Upper lobe of left lung (tissue), 4 donors: ENCODE measurements around the gene SMTNL1.

Experiments
- EP300 ChIP-seq, 4 donors: sonication (generic); formaldehyde crosslinking; IDR thresholded peaks; one replicate each; pipeline ENCODE4 v1.5.1; 2017; ENCODE audit warnings: antibody characterized with exemption in 4 of 4, control low read depth in 2 of 4
- POLR2A ChIP-seq, 4 donors: fragments of 450-650 bp; IDR thresholded peaks; one replicate each; pipeline ENCODE4 v1.5.1; 2016 to 2017; ENCODE audit warnings: antibody characterized with exemption in 4 of 4, mild to moderate bottlenecking in 2 of 4
- POLR2AphosphoS5 ChIP-seq, 2 donors: sonication (generic); formaldehyde crosslinking; IDR thresholded peaks; one replicate each; pipeline ENCODE4 v1.5.1; 2017; ENCODE audit warnings: antibody characterized with exemption in 2 of 2
- TF ChIP-seq, protein P1 (sequence below), 6 experiments: fragments of 450-650 bp in 4 of 6; fragments of 200-600 bp in 2 of 6; sonication (generic) in 2 of 6; IDR thresholded peaks; one replicate each; pipeline ENCODE4 v1.5.1; 2016 to 2019; ENCODE audit warnings: antibody characterized with exemption in 6 of 6

DNA sequence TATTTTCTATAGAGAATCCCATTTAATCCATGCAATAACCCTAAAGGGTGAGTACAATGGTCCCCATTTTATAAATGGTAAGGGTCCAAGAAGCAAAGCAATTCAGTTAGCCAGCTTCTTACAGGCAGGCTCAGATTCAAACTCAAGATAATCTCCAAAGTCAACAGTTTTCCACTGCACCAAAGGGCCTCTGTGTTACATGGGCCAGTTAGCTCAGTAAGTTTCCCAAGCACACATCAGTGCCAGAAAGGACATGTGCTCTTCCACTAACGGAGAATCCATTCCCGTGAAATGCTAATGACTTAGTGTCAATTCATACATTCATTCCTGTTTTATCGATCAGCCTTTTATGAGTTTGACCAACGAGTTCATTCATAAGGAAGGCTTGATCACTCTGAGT lies 32.9 kb upstream of the SMTNL1 start:
- TF ChIP-seq EP300 (IDR thresholded peaks at IDR 0.05) (no peak), POLR2AphosphoS5 (IDR thresholded peaks at IDR 0.05) (no peak), POLR2A (IDR thresholded peaks at IDR 0.05) (no peak)
- TF ChIP-seq, protein P1, sequence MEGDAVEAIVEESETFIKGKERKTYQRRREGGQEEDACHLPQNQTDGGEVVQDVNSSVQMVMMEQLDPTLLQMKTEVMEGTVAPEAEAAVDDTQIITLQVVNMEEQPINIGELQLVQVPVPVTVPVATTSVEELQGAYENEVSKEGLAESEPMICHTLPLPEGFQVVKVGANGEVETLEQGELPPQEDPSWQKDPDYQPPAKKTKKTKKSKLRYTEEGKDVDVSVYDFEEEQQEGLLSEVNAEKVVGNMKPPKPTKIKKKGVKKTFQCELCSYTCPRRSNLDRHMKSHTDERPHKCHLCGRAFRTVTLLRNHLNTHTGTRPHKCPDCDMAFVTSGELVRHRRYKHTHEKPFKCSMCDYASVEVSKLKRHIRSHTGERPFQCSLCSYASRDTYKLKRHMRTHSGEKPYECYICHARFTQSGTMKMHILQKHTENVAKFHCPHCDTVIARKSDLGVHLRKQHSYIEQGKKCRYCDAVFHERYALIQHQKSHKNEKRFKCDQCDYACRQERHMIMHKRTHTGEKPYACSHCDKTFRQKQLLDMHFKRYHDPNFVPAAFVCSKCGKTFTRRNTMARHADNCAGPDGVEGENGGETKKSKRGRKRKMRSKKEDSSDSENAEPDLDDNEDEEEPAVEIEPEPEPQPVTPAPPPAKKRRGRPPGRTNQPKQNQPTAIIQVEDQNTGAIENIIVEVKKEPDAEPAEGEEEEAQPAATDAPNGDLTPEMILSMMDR (IDR thresholded peaks at IDR 0.05): no peak
